Kidney (tissue), 14 donors: ENCODE results near the gene STX17. TPM values are rescaled to one million over a fixed set of nuclear protein-coding genes. Genes with fewer than 3 reads are reported as not detected.

Experiments used
- DNase-seq, 5 donors: peaks; one replicate each; pipeline ENCODE4 v3.0.0-alpha.2; 2013 to 2020
- FAIRE-seq: peaks from 2 replicates; lab custom pipeline; 2012; peaks lifted over from hg19 to GRCh38; lab: Jason Lieb, UNC
- H3K27ac ChIP-seq, 2 donors: one replicate each; pipeline ENCODE4 v1.7.0; 2013; ENCODE audit warnings: low read depth in 2 of 2, low read length in 2 of 2, inconsistent platforms in 1 of 2
- H3K27me3 ChIP-seq: one replicate; pipeline ENCODE4 v1.7.1; 2013; ENCODE audit warnings: low read length, inconsistent platforms; ENCODE audit not compliant: control insufficient read depth, insufficient read depth
- H3K36me3 ChIP-seq, 3 donors: one replicate each; pipeline versions ENCODE4 v1.7.0 to v1.7.1; 2013; ENCODE audit warnings: low read length in 3 of 3, control low read depth in 1 of 3, inconsistent platforms in 1 of 3; ENCODE audit not compliant: insufficient read depth in 3 of 3, control insufficient read depth in 2 of 3
- H3K4me1 ChIP-seq, 3 donors: one replicate each; pipeline versions ENCODE4 v1.7.0 to v1.7.1; 2013; ENCODE audit warnings: low read length in 3 of 3, inconsistent platforms in 1 of 3, low read depth in 1 of 3; ENCODE audit not compliant: control insufficient read depth in 2 of 3, insufficient read depth in 2 of 3
- H3K4me3 ChIP-seq, 3 donors: one replicate each; pipeline versions ENCODE4 v1.7.0 to v1.8.1; 2013; ENCODE audit warnings: low read length in 3 of 3, control low read depth in 1 of 3, inconsistent platforms in 1 of 3
- H3K9ac ChIP-seq, 3 donors: one replicate each; pipeline versions ENCODE4 v1.7.0 to v1.7.1; 2013; ENCODE audit warnings: low read length in 3 of 3, control low read depth in 1 of 3, inconsistent platforms in 1 of 3
- H3K9me3 ChIP-seq, 3 donors: one replicate each; pipeline versions ENCODE4 v1.7.0 to v1.7.1; 2013; ENCODE audit warnings: low read length in 3 of 3, control low read depth in 1 of 3, inconsistent platforms in 1 of 3; ENCODE audit not compliant: control insufficient read depth in 2 of 3, insufficient read depth in 1 of 3
- intact Hi-C: fragments of 100-400 bp; cut with DNase I; formaldehyde crosslinking; loops from one replicate; pipeline ENCODE4 v1.11.1; 2022
- polyA plus RNA-seq: library from polyadenylated mRNA; stranded (reverse); fragments of 350-450 nt; fragmentation: Illumina TruSeq; extraction: RNeasy Lipid Tissue Mini Kit (QIAGEN cat#74804); gene quantifications from one replicate; pipeline ENCODE4 v1.2.3, GENCODE V29; 2014; ENCODE audit warnings: low read depth, low replicate concordance; ENCODE audit not compliant: insufficient read depth
- total RNA-seq: library from RNA; stranded (reverse); fragmentation: NEBNext Ultra II Directional; extraction: Animal tissue kit (Norgen Biotek cat#: 25700); gene quantifications from one replicate; pipeline ENCODE4 v1.2.1, GENCODE V29; 2021
- TF ChIP-seq, protein P1 (sequence below): IDR thresholded peaks from 3 replicates; pipeline ENCODE4 v1.5.1; 2012; ENCODE audit warnings: mild to moderate bottlenecking, moderate library complexity, borderline replicate concordance; ENCODE audit not compliant: insufficient read depth; ENCODE audit errors: extremely low read depth
- donor health status: control.
- donor health status: control.
- donor health status: control.
- donor health status: control.
- donor health status: control.
- donor health status: DM: yes; HTN: yes; CAD: no.
- donor health status: Normal renal cell carcinoma (clear cell type).

The STX17 gene
- total and polyA plus RNA-seq, 2 donors from 2014 or later = 5.2 to 39.7 TPM

DNA sequence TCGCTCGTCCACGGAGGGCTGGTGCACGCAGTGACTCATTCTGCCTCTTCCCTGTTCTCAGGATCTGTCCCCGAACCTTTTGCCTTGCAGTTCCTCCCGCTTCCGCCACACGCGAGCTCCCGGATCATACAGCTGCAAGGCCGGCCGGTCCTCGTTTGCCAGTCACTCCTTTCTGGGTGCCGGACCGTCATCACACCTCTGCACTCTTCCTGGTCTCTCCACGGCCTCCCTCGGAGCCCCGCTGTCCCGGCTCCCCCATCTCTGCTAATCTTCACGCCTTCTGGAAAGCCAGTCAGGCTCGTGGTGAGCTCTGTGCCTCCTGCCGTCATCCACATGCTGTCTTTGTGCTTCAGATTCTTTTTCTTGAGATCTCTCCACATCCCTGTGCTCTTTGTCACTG lies 91.8 kb downstream of the STX17 start:
- TF ChIP-seq, protein P1, sequence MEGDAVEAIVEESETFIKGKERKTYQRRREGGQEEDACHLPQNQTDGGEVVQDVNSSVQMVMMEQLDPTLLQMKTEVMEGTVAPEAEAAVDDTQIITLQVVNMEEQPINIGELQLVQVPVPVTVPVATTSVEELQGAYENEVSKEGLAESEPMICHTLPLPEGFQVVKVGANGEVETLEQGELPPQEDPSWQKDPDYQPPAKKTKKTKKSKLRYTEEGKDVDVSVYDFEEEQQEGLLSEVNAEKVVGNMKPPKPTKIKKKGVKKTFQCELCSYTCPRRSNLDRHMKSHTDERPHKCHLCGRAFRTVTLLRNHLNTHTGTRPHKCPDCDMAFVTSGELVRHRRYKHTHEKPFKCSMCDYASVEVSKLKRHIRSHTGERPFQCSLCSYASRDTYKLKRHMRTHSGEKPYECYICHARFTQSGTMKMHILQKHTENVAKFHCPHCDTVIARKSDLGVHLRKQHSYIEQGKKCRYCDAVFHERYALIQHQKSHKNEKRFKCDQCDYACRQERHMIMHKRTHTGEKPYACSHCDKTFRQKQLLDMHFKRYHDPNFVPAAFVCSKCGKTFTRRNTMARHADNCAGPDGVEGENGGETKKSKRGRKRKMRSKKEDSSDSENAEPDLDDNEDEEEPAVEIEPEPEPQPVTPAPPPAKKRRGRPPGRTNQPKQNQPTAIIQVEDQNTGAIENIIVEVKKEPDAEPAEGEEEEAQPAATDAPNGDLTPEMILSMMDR = no peak
- intact Hi-C loops = no loop called here
- Histone ChIP-seq H3K36me3 (peaks cover 1 to 6% (median 4%) of the 10 kb centered on the region in 3 donors), H3K27ac (no peak overlapping the region), H3K9me3 (peaks cover 0 to 10% (median 0%) of the 10 kb centered on the region in 3 donors), H3K4me3 (no peak overlapping the region), H3K4me1 (no peaks in the 10 kb centered on the region), H3K9ac (no peak overlapping the region), H3K27me3 (no peaks in the 10 kb centered on the region)
- FAIRE-seq (no peak), DNase-seq (no peak)

GRCh38 chr9:99998866-99999265 lies 92.4 kb downstream of the STX17 start:
- H3K4me3 ChIP-seq = no peak overlapping the region
- H3K9ac ChIP-seq = no peak overlapping the region
- TF ChIP-seq, protein P1 = no peak
- DNase-seq = no peak
- H3K4me1 ChIP-seq = no peaks in the 10 kb centered on the region
- H3K27me3 ChIP-seq = no peaks in the 10 kb centered on the region
- H3K9me3 ChIP-seq = peaks cover 0 to 12% (median 0%) of the 10 kb centered on the region in 3 donors
- FAIRE-seq = no peak
- H3K27ac ChIP-seq = no peak overlapping the region
- intact Hi-C loops = no loop called here
- peaks cover 3 to 11% (median 6%) of the 10 kb centered on the region in 3 donors for H3K36me3 ChIP-seq

DNA sequence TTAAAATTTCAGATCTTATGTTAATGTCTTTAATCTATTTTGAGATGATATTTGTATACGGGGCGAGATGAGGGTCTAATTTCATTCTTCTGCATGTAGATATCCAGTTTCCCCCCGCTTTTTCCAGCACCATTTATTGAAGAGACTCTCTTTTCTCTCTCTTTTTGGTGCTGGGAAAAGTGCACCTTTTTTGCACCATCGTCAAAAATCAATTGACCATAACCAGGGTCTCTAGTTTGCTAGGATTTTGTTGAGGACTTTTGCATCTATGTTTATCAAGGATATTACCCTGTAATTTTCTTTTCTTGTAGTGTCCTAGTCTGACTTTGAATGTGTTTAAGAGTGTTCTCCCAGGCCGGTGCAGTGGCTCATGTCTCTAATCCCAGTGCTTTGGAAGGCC lies 93.3 kb downstream of the STX17 start:
- no peak overlapping the region for H3K9ac ChIP-seq
- peaks cover 0 to 6% (median 0%) of the 10 kb centered on the region in 3 donors for H3K9me3 ChIP-seq
- no peaks in the 10 kb centered on the region for H3K4me1 ChIP-seq
- H3K4me3 ChIP-seq = no peak overlapping the region
- intact Hi-C loops = no loop called here
- peaks cover 5 to 16% (median 6%) of the 10 kb centered on the region in 3 donors for H3K36me3 ChIP-seq
- no peak overlapping the region for H3K27ac ChIP-seq
- TF ChIP-seq, protein P1 = no peak
- FAIRE-seq (no peak), DNase-seq (no peak)
- no peaks in the 10 kb centered on the region for H3K27me3 ChIP-seq
